Activated CD4-positive, alpha-beta T cell treated with anti-CD3 and anti-CD28 coated beads, Interleukin-2, Interleukin-4, amounts not matched to agents 100 ng/mL and 50 ng/mL, durations not matched to agents 16 hours and 8 hours (primary cell): ENCODE measurements around the gene DEPDC5.

Source experiments
- DNase-seq: peaks from one replicate; pipeline ENCODE4 v3.0.0-alpha.2; 2020; ENCODE audit warnings: low spot score

DEPDC5 gene

DNA sequence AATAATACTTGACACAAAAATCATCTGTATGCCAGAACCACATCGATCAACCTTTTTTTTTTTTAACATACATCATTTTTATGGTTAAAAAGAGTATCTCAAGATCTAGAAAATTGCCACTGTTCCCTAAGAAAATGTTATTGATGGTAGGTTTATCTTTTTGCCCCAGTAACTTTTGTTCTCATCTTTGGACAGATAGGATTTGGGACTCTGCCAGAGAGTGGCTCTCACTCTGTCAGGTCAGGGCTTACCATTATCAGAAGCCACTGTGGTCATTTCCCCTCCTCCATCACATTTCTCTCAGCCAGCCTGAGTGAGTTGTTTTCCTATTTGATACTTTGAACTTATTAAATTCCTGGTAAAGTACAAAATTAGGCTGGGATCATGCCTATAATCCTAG is 142.7 kb downstream of the DEPDC5 start:
- no peak for DNase-seq

DNA sequence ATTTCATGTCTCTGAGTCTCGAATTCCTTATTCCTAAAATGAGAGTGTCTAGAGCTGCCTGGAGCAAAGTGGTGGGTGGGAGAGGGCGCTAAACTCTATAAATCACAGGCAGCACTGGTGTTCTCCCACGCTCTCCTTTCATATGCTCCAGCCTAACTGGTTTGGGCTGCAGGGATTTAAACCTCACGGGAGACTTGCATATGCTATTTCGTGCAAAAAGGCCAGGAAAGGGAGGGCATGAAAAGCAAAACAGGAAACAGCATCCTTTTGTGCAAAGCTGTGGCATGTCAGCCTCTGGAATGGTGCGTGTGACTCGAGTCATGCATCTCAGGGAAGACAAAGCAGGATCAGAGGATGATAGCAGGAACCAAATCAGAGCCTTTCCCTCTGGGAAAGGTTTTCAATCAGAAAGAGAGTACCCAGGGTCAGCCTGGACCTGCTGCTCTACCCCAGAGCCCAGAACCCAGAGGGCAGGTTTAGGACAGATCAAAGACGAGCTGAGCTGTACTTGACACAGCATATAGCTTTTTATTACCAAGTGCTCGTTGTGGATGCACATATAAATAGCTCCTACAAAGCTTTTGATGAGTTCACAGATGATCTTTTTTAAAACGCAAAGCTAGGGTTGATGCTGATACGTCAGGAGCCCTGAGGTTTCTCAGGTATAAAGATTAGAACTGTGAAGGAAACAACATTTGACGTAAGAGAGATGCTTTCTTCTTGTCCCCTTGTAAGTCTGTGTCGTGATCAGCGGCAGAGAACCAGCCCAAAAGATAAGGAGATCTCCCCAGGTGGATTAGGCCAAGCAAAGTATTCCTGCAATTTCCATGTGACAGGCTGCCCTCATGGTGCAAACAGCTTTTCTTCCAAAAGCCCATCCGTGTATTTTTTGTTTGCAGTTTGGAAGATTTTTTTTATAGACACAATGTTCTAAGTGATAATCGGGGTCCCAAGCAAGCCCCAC is 144.3 kb downstream of the DEPDC5 start:
- no peak for DNase-seq

DNA sequence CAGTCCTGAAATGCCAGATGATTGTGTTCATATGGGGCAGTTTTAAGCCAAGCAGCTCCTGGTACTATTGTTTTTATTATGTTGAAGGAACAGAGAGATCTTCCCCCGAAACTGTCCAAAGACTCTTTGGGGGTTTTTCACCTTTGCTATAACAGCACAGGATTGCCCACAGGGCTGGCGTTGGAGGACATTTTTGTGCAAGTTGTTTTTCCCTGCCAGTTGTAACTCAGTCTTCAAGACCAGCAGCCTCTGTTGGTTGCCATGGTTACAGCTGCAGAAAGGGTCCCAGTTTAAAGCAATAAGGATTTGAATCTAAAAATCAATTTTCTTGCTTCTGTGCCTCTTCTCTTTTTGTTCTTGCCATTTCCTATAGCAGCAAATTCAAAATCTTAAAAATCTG is 145.1 kb downstream of the DEPDC5 start:
- no peak for DNase-seq

DNA sequence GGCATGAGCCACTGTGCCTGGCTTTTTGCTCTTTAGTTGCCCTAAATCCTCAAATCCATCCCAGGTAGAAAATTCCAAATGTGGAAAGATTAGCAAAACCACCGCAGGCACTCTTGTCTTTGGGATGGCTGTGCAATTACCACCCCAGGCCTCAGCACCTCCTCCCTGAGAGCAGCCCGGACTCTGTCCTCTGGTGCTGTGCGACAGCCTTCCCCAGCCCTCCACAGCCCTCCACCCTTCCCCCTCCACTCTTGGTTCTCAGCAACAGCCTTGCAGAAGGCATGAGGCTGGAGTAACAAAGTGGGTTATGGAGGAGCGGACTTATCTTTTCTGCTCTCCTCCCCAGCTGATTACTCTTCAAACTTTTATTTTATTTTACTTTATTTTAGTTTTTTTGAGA is 145.8 kb downstream of the DEPDC5 start:
- DNase-seq: no peak

DNA sequence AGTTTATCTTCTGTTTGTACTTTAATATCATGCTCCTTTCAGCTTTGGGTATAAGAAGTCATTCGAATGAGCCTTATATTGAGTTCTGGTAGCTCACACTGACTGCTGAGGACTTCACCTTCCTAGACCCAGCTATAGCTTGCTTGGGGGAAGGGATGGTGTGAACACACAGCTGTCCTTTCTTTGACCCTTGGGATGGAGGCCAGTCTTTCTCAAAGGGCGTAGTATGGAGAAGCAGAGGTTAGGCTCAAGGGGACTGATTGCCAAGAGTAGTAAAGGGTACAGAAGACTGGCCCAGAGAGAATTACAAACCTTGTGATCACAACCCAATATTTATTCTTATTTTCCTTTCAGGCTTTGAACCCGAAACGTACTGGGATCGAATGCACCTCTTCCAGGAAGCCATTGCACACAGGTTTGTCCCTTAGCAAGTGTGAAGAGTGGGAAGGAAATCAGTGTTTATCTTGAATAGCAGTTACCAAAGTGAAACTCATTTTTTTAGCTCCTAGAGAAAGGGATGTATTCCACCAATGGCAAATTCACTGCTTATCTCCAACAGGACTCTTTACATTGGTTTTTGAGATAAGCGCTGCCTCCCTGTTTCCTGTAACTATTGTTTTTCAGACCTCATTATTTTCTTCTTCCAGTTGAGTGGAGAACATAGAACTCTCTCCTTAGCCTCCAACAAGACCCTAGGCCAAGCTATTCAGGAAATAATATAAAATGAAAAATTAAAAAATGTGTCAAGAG is 147.7 kb downstream of the DEPDC5 start:
- DNase-seq: no peak

DNA sequence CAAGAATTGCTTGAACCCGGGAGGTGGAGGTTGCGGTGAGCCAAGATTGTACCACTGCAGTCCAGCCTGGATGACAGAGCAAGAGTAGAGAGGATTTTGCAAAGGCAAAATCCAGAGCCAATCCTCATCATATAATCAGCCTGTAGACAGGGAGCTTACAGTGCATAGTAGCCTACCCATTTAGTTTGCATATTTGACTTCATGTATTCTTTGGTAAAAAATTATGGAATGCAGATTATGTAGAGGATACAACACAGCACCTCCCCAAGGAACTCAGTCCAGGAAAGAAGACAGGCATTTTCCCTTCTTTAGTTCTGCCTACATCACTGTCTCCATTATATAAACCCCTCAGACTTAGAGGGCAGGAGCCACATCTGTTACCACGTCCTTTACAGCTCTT is 150.8 kb downstream of the DEPDC5 start:
- no peak for DNase-seq

DNA sequence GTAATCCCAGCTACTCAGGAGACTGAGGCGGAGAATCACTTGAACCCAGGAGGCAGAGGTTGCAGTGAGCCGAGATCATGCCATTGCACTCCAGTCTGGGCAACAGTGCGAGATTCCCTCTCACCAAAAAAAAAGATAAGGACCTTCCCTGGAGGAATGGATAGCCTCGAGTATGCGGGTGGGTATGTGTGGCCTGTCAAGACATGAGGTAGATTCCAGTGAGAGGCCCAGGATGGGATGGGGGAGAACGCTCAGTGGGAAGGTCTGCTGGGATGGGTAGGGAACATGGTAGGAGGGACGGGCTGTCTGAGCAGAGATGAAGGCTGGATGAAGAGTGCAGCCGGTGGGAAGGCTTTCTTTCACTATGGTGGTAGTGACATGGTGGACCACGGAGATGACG is 151.5 kb downstream of the DEPDC5 start:
- no peak for DNase-seq

DNA sequence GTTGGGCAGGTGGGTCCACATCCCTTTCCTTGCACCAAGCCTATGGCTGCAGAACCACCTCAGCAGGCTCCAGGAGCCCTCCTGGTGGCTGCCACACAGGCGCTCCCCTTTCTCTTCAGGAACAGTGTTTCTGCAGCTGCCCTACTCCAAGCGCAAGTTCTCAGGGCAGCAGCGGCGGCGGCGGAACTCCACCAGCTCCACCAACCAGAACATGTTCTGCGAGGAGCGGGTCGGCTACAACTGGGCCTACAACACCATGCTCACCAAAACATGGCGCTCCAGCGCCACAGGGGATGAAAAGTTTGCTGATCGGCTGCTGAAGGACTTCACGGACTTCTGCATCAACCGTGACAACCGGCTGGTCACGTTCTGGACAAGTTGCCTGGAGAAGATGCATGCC is 152.3 kb downstream of the DEPDC5 start:
- no peak for DNase-seq

DNA sequence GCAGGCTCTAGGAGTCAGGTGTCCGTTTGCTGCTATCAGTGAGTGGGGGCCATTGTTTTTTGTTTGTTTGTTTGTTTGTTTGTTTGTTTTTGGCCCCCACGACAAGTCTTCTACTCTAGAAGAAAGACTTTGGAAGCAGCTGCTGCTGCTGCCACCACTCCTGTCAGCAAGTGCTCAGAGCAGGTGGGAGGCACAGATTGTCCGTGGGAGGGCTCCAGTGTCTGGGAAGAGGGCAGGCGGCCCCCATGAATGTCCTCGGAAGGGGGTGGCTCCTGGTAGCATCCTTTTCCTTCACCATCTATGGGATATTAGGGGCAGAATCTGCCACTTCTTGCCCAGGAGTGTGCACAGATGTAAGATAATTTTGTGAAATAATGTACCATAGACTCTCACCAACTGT is 152.8 kb downstream of the DEPDC5 start:
- DNase-seq: no peak

DNA sequence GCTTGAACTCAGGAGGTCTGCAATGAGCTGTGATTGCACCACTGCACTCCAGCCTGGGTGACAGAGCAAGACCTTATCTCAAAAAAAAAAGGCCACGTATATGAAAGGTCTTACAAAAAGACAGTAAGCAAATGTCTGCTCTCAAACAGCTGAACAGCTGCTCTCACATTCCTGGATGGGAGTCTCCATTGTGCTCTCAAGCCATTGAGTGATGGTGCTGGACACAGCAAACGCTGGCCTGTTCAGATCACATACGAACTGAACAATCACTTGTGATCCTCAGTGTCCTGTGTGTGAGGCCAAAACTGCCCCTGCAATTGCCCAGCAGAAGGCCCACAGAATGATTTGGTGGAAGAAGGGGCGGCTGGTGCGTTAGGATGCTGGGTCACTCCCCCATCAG is 156.2 kb downstream of the DEPDC5 start:
- no peak for DNase-seq

DNA sequence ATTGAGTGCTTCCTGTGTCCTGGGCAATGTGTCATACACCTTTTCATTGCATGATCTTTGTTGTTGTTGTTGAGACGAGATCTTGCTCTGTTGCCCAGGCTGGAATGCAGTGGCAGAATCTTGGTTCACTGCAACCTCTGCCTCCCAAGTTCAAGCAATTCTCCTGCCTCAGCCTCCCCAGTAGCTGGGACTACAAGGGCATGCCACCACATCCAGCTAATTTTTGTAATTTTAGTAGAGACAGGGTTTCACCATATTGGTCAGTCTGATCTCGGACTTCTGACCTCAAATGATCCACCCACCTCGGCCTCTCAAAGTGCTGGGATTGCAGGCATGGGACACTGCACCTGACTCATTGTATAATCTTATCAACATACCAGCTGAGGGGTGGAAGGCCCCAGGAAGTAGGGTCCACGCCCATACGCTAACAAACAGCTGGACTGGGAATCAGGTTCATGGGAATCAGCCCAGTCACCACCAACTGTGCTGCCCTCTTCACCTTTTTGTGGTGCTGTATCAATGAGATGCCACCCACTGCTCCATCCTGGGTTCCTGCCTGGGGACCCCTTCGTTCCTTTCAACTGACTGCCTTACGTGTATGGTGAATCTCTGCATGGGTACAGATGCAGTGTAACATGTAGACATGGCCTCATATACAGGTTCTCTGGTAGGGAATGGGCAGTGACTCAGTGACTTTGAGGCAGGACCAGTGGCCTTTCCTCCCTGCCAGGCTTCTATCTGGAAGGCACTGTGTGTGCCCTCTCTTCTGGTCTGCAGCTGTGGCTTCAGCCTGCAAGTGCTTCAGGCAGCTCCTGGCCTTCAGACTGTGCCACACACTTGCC is 158.0 kb downstream of the DEPDC5 start:
- no peak for DNase-seq

DNA sequence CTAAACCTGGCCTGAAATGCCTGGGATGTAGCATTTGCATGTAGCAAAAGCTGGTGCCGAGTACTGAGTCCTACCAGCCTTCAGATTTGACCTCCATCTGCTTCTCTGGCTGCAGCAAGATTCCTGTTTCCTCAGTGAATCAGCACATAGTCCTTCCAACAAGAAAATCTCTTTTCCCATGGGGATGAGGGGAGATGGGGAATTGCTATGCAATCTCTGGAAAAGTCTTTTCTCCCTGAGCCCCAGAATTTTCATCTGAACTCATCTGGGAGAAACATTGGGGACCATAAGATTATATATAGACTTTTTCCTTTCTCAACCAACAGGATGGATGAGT is 158.6 kb downstream of the DEPDC5 start:
- DNase-seq: no peak

DNA sequence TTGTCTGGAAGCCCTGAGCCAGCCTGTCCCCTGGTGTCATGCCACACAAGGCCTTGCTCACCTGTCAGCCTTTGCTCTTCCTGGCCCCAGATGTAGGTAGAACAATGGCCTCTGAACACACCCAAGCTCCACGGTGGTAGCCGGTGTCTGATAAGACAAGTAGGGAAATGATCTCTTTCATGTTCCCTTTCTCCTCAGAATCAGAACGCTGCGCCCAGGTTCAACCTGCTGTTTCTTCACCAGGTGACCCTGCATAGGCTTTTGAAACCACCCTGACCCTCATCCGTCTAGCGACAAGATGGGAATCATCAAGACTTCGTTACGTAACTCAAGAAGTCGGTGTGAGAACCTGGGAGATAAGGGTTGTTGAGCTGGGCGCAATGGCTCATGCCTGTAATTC is 161.8 kb downstream of the DEPDC5 start:
- no peak for DNase-seq

DNA sequence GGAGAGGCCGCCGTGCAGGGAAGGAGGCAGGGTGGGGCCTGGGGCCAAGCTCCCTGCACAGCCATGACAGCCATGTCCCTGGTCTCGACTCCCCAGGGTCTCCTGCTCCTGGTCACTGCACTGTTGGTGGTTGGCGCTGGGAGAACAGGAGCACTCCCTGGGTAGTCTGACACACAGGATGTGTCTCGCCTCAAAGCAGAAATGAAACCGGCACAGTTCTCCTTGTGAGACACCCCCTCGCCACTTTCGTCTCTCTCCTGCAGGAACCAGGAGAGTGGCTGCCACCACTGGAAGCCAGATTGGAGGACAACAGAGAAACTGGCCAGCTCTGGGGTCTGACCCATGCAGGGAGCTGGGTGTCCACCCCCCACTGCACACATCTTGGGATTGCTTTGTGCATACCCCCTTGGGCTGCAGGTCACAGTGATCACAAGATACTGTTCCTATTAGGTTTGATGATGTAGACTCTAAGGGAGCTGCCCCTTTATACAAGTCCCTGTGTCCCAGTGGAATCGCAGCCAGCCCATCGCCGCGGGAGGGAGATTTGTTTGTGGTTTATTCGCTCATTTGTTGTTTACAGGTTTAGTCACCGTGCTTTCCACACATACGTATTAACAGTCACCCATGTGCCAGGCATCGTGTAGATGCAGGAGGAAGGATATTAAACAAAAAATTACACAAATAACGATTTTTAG is 163.6 kb downstream of the DEPDC5 start:
- peak; percentile 44 for DNase-seq

DNA sequence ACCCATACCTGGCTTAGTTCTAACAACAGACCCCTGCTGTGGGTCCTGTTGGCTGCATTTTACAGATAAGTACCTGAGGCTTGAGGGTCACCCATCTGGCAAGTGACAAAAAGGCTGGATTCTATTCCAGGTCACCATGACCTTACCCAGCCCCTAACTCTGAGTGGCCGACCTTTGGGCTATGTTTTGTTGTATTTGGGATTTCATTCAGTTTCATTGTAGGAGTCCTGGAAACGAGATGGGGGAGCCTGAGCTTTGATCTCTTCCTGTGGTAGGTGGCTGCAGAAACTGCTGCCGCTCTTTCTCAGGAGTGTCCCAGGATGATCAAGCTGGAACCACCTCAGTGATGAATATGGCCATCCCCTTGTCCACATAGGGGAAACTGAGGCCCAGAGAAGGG is 165.9 kb downstream of the DEPDC5 start:
- no peak for DNase-seq

DNA sequence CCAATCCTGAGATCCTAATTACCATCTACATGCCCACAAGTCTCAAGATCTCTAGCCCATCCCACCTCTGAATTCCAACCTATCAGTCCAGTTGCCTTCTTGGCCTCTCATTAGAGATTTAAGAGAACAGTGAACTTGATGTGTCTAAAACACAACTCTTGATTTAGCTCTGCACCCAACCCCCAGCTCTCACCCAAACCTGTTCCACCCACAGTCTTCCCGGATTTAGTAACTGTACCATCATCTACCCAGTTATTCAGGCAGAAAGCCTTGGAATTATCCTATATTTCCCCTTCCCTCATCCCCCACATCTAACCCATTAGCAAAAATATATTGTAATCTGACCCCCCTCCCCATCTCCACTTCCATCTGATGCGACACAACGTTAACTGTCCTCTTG is 166.5 kb downstream of the DEPDC5 start:
- no peak for DNase-seq

DNA sequence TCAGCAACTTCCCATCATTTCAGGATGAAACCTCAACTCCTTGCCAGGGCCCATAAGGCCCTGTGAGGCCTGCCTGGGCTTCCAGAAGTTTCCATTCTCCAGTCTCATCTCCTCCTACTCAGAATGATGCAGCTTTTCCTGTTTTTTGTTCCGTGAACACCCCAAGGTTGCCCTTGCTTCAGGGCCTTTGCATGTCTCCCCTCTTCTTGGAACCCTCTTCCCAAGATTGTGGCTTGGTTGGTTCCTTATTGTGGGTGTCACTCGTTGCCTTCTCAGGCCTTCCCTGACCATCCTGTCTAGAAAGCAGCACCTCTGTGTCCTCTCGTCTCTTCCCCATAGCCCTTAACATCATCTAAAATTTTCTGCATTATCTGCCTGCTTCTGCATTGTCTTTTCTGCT is 167.3 kb downstream of the DEPDC5 start:
- no peak for DNase-seq

DNA sequence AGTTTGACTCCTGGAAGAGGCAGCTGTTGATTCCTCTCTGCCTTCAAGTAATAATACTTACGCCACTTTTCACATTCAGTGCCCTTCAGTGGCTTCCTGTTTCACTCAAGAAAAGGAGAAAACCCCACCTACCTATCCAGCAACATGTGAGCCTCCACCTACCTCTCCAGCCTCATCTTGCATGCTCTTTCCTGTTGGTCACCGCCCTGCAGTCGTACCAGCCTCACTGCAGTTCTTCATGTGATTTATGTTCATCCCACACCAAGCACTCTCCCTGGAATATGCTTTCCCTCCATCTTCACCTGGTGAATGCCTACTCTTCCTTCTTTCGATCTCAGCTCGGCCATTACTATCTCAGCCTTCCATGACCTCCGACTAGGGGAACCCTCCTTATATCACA is 168.7 kb downstream of the DEPDC5 start:
- no peak for DNase-seq

DNA sequence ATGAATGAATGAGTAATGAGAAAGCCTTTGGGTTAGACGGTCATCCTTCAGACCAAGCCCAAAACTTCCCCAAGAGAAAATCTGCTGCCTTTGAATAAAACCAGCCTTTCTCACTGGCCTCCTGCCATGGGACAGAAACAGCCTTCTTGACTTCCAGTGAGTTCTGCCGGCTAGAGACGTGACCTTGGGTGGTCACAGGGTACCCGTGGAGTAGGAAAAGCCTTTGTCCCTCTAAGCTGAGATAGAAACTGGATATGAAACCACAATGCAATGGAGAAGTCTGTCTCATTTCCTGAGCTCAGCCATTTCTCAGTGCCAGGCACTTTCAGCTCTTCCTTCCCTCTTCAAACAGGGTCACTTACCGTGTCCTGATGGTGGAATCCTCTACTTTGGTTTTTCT is 169.3 kb downstream of the DEPDC5 start:
- no peak for DNase-seq

DNA sequence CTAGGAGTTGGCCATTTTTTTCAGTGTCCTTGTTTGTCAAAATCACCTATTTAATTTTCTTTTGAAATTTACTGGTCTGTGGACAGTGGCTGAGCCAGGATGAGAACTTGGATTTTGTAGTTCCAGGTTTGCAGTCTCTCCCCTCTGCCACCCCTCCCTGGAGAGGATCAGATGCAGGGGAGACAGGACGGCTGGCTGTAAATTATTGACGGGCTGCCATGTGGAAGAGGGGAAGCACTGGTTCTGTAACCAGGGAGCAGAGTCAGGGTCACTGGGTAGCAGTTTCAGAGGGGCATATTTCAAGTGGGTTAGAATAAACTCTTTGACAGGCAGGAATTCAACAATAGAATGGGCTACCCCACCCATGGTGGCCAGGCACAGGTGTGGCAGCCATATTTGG is 169.9 kb downstream of the DEPDC5 start:
- no peak for DNase-seq

DNA sequence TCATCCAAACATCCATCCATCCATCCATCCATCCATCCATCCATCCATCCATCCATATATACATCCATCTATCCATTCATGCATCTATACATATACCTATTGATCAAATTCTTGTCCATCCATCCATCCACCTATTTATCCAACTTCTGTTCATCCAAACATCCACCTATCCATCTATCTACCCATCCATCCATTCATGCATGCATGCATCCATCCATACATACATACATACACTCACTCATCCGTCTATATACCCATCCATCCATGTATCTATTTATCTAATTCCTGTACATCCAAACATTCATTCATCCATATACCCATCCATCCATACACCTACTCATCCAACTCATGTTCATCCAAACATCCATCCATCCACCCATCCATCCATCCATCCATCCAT is 171.2 kb downstream of the DEPDC5 start:
- no peak for DNase-seq

DNA sequence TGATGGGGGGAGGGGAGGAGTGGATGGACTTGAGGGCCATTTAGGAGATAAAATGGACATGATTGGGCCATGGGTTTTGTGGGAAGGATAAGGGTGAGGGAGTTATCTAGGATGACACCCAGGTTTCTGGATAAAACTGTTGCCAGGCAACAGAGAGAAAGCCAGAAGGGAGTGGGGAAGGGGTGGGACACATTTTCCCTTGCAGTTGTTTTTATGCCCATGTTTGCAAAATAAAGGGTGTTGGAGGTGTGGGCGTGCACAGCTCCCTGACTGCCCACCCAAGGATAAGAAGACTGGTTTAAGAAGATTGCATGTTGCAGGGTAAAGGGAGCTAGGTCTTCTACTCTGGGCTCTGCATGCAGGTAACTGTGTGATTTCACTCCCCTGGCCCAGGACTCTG is 172.2 kb downstream of the DEPDC5 start:
- no peak for DNase-seq
